Measurements from ENCODE around the gene CCDC187. TPM values are rescaled to one million over a fixed set of nuclear protein-coding genes. Genes with fewer than 3 reads are reported as not detected.

Gene CCDC187
- total RNA-seq, 2 donors from 2014 or later: 1.3 to 2.3 TPM

DNA sequence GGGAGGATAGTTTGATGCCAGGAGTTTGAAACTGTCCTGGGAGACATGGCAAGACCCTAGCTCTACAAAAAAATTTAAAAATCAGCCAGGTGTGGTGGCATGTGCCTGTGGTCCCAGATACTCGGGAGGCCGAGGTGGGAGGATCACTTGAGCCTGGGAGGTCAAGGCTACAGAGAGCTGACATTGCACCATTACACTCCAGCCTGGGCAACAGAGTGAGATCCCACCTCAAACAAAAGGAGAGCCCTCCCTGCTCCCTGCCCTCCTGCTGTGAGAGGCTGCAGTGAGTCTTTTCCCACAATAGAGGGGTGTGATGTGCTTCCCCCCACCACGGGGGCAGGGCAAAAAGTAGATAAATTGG is 10.1 kb upstream of the CCDC187 start:
- ATAC-seq (no peak), DNase-seq (no peak)
- Histone ChIP-seq H3K36me3 (replicated peaks in 1 of 2; ENCODE audit: insufficient read depth in 1 of 2, low read depth in 2 of 2) (no peaks in the 10 kb centered on the region), H3K27me3 (no peaks in the 10 kb centered on the region), H3K27ac (no peak overlapping the region), H3K4me3 (no peak overlapping the region), H3K9me3 (no peaks in the 10 kb centered on the region), H3K4me1 (no peaks in the 10 kb centered on the region)
- 71 to 80% methylated on average over 3 of the region's 3 CpGs for WGBS, 2 donors
- TF ChIP-seq, protein P1, sequence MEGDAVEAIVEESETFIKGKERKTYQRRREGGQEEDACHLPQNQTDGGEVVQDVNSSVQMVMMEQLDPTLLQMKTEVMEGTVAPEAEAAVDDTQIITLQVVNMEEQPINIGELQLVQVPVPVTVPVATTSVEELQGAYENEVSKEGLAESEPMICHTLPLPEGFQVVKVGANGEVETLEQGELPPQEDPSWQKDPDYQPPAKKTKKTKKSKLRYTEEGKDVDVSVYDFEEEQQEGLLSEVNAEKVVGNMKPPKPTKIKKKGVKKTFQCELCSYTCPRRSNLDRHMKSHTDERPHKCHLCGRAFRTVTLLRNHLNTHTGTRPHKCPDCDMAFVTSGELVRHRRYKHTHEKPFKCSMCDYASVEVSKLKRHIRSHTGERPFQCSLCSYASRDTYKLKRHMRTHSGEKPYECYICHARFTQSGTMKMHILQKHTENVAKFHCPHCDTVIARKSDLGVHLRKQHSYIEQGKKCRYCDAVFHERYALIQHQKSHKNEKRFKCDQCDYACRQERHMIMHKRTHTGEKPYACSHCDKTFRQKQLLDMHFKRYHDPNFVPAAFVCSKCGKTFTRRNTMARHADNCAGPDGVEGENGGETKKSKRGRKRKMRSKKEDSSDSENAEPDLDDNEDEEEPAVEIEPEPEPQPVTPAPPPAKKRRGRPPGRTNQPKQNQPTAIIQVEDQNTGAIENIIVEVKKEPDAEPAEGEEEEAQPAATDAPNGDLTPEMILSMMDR (IDR thresholded peaks at IDR 0.05): no peak
- TF ChIP-seq POLR2A (IDR thresholded peaks at IDR 0.05): no peak
- intact Hi-C loops (cut with DNase I): no loop called here

DNA sequence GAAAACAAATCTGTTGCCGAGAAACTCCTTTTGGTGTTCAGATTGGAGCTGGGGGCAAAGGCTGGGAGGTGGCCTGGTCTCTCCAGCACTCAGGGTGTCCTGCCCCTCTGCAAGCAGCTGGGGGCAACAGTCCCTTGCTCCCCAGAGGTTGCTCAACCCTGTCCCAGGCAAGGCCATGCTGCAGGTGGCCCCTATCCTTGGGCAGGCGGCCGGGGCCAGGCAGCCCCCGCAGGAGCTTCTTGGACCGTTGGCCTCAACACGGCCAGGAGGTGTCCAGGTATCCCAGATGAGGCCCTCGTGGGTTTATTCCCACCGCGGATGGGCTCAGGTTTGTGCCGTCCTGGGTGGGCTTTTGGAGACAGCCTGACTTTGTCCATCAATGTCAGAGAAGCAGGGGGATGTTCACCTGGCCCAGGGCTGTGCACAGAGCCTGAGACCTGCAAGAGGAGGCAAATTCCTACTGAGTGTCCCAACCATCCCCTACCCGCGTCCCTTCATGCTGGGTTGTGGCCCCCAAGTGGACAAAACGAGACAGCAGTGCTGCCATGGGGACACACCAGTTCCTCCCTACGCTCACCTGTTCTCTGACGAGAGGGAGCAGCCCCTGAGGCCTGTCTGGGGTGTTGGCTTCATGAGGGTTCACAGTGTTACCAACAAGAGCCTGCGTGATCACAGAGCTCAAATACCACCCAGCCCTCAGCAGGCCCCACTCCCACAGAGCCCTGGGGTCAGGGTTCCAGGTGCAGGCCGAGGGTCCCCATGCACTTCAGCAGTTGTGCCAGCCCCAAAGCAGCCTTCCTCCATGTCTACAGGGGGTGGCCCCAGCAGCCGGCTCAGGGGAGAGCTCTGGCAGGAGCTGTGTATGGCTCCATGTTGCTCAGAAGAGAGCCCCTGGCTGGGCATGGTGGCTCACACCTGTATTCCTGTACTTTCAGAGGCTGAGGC is 9.5 kb upstream of the CCDC187 start:
- ATAC-seq (no peak), DNase-seq (no peak)

DNA sequence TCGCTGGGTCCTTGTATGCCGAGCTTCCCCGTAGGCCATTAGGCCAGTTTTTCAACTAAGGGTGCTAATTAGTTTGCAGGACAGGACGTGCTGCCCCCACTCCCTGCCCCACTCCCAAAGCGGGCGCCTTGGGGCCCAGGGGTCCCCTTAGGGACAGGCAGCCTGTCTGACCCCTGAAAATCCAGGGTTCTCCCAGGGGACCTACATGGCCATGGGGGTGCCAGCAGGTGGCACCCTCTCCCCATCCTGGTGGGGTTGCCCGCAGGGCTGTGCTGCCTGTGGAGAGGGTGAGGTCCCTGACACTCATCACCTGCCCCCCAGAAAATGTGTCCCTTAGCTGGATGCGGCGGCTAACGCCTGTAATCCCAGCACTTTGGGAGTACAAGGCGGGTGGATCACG is 8.5 kb upstream of the CCDC187 start:
- DNase-seq (peak; percentile 46 to 67 (median 60)), ATAC-seq (no peak)
- 48 to 57% methylated on average over 11 to 12 of the region's 12 CpGs for WGBS, 2 donors
- TF ChIP-seq, protein P1 (IDR thresholded peaks at IDR 0.05): peak; percentile 42 to 74 (median 56)
- TF ChIP-seq POLR2A (IDR thresholded peaks at IDR 0.05): no peak
- intact Hi-C loops (cut with DNase I): no loop called here
- Histone ChIP-seq H3K27me3 (no peaks in the 10 kb centered on the region), H3K4me1 (no peaks in the 10 kb centered on the region), H3K36me3 (replicated peaks in 1 of 2; ENCODE audit: insufficient read depth in 1 of 2, low read depth in 2 of 2) (no peaks in the 10 kb centered on the region), H3K4me3 (no peak overlapping the region), H3K27ac (no peak overlapping the region), H3K9me3 (no peaks in the 10 kb centered on the region)

More for the DNA sequence above, 9.5 kb upstream of the CCDC187 start:
- no peaks in the 10 kb centered on the region for H3K9me3 ChIP-seq
- intact Hi-C loops (cut with DNase I): no loop called here
- no peaks in the 10 kb centered on the region for H3K4me1 ChIP-seq
- H3K27me3 ChIP-seq: no peaks in the 10 kb centered on the region
- no peak for TF ChIP-seq POLR2A (IDR thresholded peaks at IDR 0.05)
- TF ChIP-seq, protein P1 (IDR thresholded peaks at IDR 0.05): no peak
- WGBS, 2 donors: 52 to 74% methylated on average over 3 to 18 of the region's 18 CpGs
- no peak overlapping the region for H3K4me3 ChIP-seq
- H3K27ac ChIP-seq: no peak overlapping the region
- no peaks in the 10 kb centered on the region for H3K36me3 ChIP-seq (replicated peaks in 1 of 2; ENCODE audit: insufficient read depth in 1 of 2, low read depth in 2 of 2)

DNA sequence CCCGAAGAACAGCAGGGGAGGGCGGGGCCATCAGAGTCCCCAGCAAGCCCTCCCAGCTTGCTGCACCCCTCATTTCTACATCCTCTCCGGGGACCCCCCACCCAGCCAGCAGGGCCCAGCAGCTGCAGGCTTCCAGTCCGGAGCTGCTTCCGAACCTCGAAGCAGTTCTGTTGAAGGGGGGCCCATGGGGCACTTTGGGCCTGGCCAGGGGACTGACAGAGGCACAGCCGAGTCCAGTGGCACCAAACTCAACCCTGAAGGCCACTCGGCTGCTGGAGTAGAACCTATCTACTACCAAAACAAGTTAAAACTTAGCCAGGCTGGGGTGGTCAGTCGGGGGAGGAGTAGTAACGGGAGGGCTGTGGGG is 8.1 kb upstream of the CCDC187 start:
- Histone ChIP-seq H3K27ac (no peak overlapping the region), H3K9me3 (no peaks in the 10 kb centered on the region), H3K4me1 (no peaks in the 10 kb centered on the region), H3K27me3 (no peaks in the 10 kb centered on the region), H3K36me3 (replicated peaks in 1 of 2; ENCODE audit: insufficient read depth in 1 of 2, low read depth in 2 of 2) (no peaks in the 10 kb centered on the region), H3K4me3 (no peak overlapping the region)
- DNase-seq (no peak), ATAC-seq (no peak)
- WGBS, 2 donors: 46% methylated on average over 10 of the region's 10 CpGs; no CpG with 5 or more reads in 1 of the 2 donors
- TF ChIP-seq, protein P1 (IDR thresholded peaks at IDR 0.05): no peak
- no peak for TF ChIP-seq POLR2A (IDR thresholded peaks at IDR 0.05)
- intact Hi-C loops (cut with DNase I): no loop called here

Measured in body of pancreas (tissue), 4 donors.